Stimulated activated CD8-positive, alpha-beta memory T cell treated with anti-CD3 and anti-CD28 coated beads, Interleukin-7, amount 100 ng/mL, for 4 hours (primary cell): ENCODE results near the gene PCDHA4.

Experiments
- DNase-seq, 2 donors: peaks; one replicate each; pipeline ENCODE4 v3.0.0-alpha.2; 2020; ENCODE audit warnings: low read depth in 2 of 2

Gene PCDHA4

GRCh38 chr5:140855772-140856674 lies 49.2 kb downstream of the PCDHA4 start, which contains the start of gene PCDHA10:
PCDHA10 (plus strand) TSS chr5:140855897; CDS start chr5:140856049, 152 bp downstream.
- no peak for DNase-seq

GRCh38 chr5:140857177-140857986 lies 50.5 kb downstream of the PCDHA4 start:
- DNase-seq: no peak

- DNase-seq: no peak
Measured at GRCh38 chr5:140857987-140858240, 51.0 kb downstream of the PCDHA4 start.

GRCh38 chr5:140862441-140863295 lies 55.8 kb downstream of the PCDHA4 start:
- DNase-seq: no peak
